Measurements from ENCODE around the gene RBM24. TPM values are rescaled to one million over a fixed set of nuclear protein-coding genes. Genes with fewer than 3 reads are reported as not detected.

The RBM24 gene
- total RNA-seq, 4 donors from 2014 or later: 10.9 to 25.5 (median 20.9) TPM

DNA sequence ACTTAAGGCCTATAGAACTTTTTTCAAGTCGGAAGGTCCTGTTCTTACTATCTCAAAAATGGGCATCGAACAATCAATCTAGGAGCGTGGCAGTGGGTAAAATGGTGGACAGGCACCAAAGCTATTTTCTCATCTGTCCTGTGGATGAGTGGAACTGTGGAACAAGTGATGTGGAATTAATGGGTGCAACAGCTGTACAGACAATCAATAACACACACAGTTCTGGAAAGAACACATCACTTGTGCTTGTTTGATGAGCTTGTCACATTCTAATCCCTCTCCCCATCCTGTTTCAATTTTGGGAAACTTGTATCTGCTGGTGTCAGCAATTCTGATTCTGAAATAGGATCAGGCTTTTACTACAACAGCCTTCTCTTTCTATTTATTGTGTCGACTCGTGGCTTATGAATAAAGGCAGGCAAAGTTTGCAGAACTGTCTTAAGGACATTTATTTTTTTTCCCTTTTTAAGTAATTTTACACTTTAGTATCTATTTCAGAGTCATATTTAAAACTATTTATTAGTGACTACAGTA, 11.5 kb downstream of the RBM24 start:
- DNase-seq (ENCODE audit: extremely low spot score): no peak
- Histone ChIP-seq H3K36me3 (peaks cover 0 to 23% (median 7%) of the 10 kb centered on the region in 4 donors), H3K4me3 (no peak overlapping the region), H3K4me1 (peaks cover 9 to 55% (median 47%) of the 10 kb centered on the region in 4 donors), H3K9me3 (no peaks in the 10 kb centered on the region), H3K27me3 (no peaks in the 10 kb centered on the region), H3K27ac (replicated peaks in 1 of 4) (peak overlapping the region in 2 of 4 donors; percentile 96 to 99)
- no peak for TF ChIP-seq EP300 (IDR thresholded peaks at IDR 0.05)
- no peak for TF ChIP-seq POLR2A (IDR thresholded peaks at IDR 0.05; ENCODE audit: low read depth)
- no peak for TF ChIP-seq POLR2AphosphoS5 (IDR thresholded peaks at IDR 0.05)
- WGBS: 83% methylated on average over 5 of the region's 5 CpGs
- intact Hi-C loops (cut with DNase I): no loop called here

DNA sequence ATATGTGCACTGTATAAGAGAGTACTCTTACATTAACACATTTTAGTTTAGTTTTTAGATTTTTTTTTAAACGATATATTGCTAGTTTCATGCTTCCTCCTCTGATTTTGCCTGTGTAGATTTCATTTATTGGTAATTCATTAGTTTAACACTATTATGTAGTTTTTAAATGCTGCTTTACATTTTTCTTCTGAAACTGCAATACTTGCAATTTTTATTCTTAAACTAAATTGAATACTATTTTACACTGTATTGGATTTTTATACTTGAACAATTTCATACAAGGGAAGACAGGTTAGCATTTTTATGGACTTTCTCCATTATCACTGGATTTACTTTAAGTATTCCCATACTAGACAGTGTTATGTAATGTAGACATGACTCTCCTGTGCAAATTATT, 12.2 kb downstream of the RBM24 start:
- no peaks in the 10 kb centered on the region for H3K27me3 ChIP-seq
- TF ChIP-seq POLR2A (IDR thresholded peaks at IDR 0.05; ENCODE audit: low read depth) (no peak), POLR2AphosphoS5 (IDR thresholded peaks at IDR 0.05) (no peak)
- H3K4me3 ChIP-seq: no peak overlapping the region
- DNase-seq (ENCODE audit: extremely low spot score): no peak
- peaks cover 0 to 23% (median 7%) of the 10 kb centered on the region in 4 donors for H3K36me3 ChIP-seq
- intact Hi-C loops (cut with DNase I): no loop called here
- no peaks in the 10 kb centered on the region for H3K9me3 ChIP-seq
- WGBS: 93% methylated on average over 1 of the region's 1 CpG
- peaks cover 9 to 51% (median 44%) of the 10 kb centered on the region in 4 donors for H3K4me1 ChIP-seq
- H3K27ac ChIP-seq (replicated peaks in 1 of 4): no peak overlapping the region

DNA sequence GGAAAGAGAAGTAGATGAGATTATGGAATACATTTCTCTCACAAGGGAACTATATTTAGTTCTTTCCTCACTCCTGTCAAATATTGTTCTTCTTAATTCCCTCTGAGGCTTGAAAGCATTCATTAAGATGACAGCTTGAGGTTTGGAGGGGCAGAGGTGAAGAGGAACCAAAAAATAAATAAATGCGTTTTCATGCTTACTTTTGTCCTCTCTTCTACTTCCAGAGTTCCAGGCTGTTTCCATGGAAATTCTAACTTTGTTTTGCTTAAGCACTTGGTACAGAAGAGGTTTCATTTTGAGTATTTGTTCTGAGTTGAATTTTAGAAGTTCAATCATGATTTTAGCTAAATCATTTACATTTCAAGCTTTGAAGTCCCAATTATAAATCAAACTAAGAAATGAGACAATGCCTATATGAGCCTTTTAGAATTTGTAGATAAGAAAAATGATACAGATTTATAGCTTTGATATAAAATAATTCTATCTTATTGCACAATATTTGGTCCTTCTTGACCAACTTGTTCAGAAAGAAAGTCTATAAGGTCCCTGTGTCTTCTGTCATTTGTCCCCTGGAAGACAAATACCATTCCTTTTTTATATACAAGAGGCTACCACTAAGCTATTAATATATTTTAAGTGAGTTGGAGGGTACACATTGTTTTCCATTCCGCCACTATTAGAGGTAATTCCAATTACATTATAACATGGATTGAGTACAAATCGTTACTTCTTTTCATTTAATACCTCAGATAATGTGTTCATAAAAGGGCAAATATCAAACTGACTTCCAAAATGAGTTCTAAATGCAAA, 16.3 kb downstream of the RBM24 start:
- Histone ChIP-seq H3K27me3 (no peaks in the 10 kb centered on the region), H3K4me1 (peaks cover 0 to 14% (median 12%) of the 10 kb centered on the region in 4 donors), H3K36me3 (peaks cover 0 to 13% (median 1%) of the 10 kb centered on the region in 4 donors), H3K27ac (replicated peaks in 1 of 4) (peak overlapping the region in 3 of 4 donors; percentile 2 to 55 (median 44)), H3K9me3 (no peaks in the 10 kb centered on the region), H3K4me3 (no peak overlapping the region)
- intact Hi-C loops (cut with DNase I): no loop called here
- 54% methylated on average over 3 of the region's 3 CpGs for WGBS
- no peak for TF ChIP-seq POLR2A (IDR thresholded peaks at IDR 0.05; ENCODE audit: low read depth)
- no peak for TF ChIP-seq POLR2AphosphoS5 (IDR thresholded peaks at IDR 0.05)
- no peak for TF ChIP-seq EP300 (IDR thresholded peaks at IDR 0.05)
- TF ChIP-seq, protein P1, sequence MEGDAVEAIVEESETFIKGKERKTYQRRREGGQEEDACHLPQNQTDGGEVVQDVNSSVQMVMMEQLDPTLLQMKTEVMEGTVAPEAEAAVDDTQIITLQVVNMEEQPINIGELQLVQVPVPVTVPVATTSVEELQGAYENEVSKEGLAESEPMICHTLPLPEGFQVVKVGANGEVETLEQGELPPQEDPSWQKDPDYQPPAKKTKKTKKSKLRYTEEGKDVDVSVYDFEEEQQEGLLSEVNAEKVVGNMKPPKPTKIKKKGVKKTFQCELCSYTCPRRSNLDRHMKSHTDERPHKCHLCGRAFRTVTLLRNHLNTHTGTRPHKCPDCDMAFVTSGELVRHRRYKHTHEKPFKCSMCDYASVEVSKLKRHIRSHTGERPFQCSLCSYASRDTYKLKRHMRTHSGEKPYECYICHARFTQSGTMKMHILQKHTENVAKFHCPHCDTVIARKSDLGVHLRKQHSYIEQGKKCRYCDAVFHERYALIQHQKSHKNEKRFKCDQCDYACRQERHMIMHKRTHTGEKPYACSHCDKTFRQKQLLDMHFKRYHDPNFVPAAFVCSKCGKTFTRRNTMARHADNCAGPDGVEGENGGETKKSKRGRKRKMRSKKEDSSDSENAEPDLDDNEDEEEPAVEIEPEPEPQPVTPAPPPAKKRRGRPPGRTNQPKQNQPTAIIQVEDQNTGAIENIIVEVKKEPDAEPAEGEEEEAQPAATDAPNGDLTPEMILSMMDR (IDR thresholded peaks at IDR 0.05): no peak
- DNase-seq (ENCODE audit: extremely low spot score): no peak

DNA sequence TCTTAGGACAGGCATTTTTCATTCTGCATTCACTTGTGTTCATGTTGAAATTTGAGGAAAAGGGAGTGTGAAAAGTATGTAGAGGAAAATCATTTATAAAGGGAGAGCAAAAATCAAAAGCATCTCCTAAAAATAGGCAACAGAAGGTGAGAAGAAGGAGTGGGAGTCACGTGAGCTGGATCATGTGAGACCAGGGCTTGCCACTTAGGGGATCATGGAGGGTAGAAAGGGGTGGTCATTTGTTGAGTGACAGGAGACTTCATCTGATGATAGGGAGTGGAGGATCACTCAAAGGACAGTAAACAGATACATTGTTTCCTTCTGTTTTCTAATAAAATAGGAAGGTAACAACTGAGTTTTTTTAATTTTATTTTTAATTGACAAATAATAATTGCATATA, 17.1 kb downstream of the RBM24 start:
- intact Hi-C loops (cut with DNase I): no loop called here
- TF ChIP-seq POLR2A (IDR thresholded peaks at IDR 0.05; ENCODE audit: low read depth): no peak
- 48% methylated on average over 1 of the region's 1 CpG for WGBS
- no peak for DNase-seq (ENCODE audit: extremely low spot score)
- Histone ChIP-seq H3K27ac (replicated peaks in 1 of 4) (no peak overlapping the region), H3K9me3 (no peaks in the 10 kb centered on the region), H3K36me3 (peaks cover 0 to 11% (median 0%) of the 10 kb centered on the region in 4 donors), H3K27me3 (no peaks in the 10 kb centered on the region), H3K4me1 (peaks cover 0 to 13% (median 10%) of the 10 kb centered on the region in 4 donors), H3K4me3 (no peak overlapping the region)

DNA sequence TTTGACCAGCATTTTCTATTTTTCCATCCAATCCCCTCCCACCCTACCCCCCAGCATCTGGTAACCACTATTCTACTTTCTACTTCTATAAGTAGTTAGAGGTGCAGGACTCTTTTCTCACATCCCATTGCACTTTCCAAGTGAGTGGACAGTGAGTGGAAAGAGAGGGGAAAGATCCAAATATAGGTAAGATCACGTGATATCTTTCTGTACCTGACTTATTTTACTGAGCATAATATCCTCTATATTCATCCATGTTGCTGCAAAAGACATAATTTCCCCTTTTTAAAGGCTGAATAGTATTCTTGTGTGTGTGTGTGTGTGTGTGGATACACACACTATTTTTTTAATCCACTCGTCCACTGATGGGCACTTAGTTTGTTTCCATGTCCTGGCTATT, 18.1 kb downstream of the RBM24 start:
- Histone ChIP-seq H3K9me3 (no peaks in the 10 kb centered on the region), H3K27me3 (no peaks in the 10 kb centered on the region), H3K4me1 (peaks cover 0 to 13% (median 10%) of the 10 kb centered on the region in 4 donors), H3K4me3 (no peak overlapping the region), H3K36me3 (peaks cover 0 to 5% (median 0%) of the 10 kb centered on the region in 4 donors), H3K27ac (replicated peaks in 1 of 4) (no peak overlapping the region)
- intact Hi-C loops (cut with DNase I): no loop called here
- DNase-seq (ENCODE audit: extremely low spot score): no peak
- 87% methylated on average over 2 of the region's 2 CpGs for WGBS
- TF ChIP-seq, protein P1 (IDR thresholded peaks at IDR 0.05): no peak
- TF ChIP-seq POLR2A (IDR thresholded peaks at IDR 0.05; ENCODE audit: low read depth): no peak
- no peak for TF ChIP-seq POLR2AphosphoS5 (IDR thresholded peaks at IDR 0.05)
- TF ChIP-seq EP300 (IDR thresholded peaks at IDR 0.05): no peak

DNA sequence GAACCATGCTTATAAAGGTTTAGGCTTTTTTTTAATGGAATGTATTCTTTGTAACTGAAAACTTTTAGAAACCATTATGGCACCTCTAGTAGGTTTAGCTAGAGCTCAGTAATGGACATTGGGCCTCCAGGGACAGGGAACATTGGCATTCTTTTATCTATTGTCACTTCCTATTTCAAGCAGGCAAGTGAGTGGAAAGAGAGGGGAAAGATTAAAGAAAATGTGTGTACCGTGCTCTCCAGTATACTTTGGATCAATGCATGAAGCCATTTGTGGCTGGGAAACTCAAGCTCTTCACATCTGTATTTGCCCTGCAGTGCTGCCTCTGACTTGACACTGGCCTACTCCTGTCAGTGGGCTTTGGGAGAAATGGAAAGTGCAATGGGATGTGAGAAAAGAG, 18.6 kb downstream of the RBM24 start:
- TF ChIP-seq POLR2A (IDR thresholded peaks at IDR 0.05; ENCODE audit: low read depth) (no peak), POLR2AphosphoS5 (IDR thresholded peaks at IDR 0.05) (no peak), EP300 (IDR thresholded peaks at IDR 0.05) (no peak)
- TF ChIP-seq, protein P1 (IDR thresholded peaks at IDR 0.05): no peak
- no peak for DNase-seq (ENCODE audit: extremely low spot score)
- Histone ChIP-seq H3K4me1 (peaks cover 0 to 13% (median 10%) of the 10 kb centered on the region in 4 donors), H3K27ac (replicated peaks in 1 of 4) (no peak overlapping the region), H3K27me3 (no peaks in the 10 kb centered on the region), H3K9me3 (no peaks in the 10 kb centered on the region), H3K4me3 (no peak overlapping the region), H3K36me3 (no peaks in the 10 kb centered on the region)
- WGBS: 100% methylated on average over 1 of the region's 1 CpG
- intact Hi-C loops (cut with DNase I): no loop called here
